ENCODE measurements around the gene CYB561A3. TPM values are rescaled to one million over a fixed set of nuclear protein-coding genes. Genes with fewer than 3 reads are reported as not detected.

The CYB561A3 gene
- total RNA-seq, 4 donors from 2014 or later, result 11.3 to 43.6 (median 21.2) TPM

DNA sequence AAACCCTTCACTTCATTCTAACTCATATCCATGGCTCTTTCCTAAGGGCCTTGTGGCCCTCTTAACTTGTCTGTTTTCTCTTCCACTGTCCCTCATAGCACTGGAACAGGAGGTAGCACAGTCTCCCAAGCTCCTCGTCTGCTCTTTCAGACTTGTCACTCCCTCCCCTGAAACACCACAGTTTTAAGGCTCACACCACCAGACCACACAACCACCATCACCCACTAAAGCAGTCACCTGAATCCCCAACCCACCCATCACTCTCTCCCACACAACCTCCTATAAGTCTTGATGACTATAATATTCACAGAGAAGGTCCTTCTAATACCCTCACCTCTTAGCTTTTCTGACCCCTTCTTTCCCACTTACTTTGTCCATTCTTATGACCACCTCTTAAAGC, 55.5 kb downstream of the CYB561A3 start:
- Histone ChIP-seq H3K36me3 (no peaks in the 10 kb centered on the region), H3K9me3 (no peaks in the 10 kb centered on the region), H3K27ac (no peak overlapping the region), H3K27me3 (no peaks in the 10 kb centered on the region), H3K4me1 (no peaks in the 10 kb centered on the region), H3K4me3 (no peak overlapping the region)
- no peak for DNase-seq
- intact Hi-C loops (cut with DNase I; ENCODE audit: low total_unique reads), result no loop called here
- TF ChIP-seq, protein P1, sequence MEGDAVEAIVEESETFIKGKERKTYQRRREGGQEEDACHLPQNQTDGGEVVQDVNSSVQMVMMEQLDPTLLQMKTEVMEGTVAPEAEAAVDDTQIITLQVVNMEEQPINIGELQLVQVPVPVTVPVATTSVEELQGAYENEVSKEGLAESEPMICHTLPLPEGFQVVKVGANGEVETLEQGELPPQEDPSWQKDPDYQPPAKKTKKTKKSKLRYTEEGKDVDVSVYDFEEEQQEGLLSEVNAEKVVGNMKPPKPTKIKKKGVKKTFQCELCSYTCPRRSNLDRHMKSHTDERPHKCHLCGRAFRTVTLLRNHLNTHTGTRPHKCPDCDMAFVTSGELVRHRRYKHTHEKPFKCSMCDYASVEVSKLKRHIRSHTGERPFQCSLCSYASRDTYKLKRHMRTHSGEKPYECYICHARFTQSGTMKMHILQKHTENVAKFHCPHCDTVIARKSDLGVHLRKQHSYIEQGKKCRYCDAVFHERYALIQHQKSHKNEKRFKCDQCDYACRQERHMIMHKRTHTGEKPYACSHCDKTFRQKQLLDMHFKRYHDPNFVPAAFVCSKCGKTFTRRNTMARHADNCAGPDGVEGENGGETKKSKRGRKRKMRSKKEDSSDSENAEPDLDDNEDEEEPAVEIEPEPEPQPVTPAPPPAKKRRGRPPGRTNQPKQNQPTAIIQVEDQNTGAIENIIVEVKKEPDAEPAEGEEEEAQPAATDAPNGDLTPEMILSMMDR (IDR thresholded peaks at IDR 0.05), result no peak
- TF ChIP-seq POLR2A (IDR thresholded peaks at IDR 0.05), result no peak

DNA sequence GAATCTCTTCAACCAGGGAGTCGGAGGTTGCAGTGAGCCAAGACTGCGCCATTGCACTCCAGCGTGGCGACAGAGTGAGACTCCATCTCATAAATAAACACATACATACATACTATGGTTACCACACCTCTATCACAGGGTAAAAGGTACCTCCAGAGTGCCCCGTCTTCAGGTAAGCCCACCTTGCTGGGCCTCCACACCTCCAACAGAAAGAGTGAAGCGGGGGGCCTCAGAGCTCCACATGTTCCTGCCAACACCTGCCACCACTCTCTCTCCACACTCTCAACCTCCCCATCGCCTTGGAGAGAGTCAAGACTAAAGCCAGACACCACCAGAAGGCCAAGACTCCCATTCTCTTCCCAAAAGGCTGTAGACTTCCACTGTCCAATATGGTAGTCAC, 56.3 kb downstream of the CYB561A3 start:
- Histone ChIP-seq H3K27ac (no peak overlapping the region), H3K4me3 (no peak overlapping the region), H3K36me3 (no peaks in the 10 kb centered on the region), H3K9me3 (no peaks in the 10 kb centered on the region), H3K4me1 (no peaks in the 10 kb centered on the region), H3K27me3 (no peaks in the 10 kb centered on the region)
- no peak for TF ChIP-seq POLR2A (IDR thresholded peaks at IDR 0.05)
- TF ChIP-seq, protein P1 (IDR thresholded peaks at IDR 0.05), result no peak
- DNase-seq, result no peak
- intact Hi-C loops (cut with DNase I; ENCODE audit: low total_unique reads), result no loop called here

DNA sequence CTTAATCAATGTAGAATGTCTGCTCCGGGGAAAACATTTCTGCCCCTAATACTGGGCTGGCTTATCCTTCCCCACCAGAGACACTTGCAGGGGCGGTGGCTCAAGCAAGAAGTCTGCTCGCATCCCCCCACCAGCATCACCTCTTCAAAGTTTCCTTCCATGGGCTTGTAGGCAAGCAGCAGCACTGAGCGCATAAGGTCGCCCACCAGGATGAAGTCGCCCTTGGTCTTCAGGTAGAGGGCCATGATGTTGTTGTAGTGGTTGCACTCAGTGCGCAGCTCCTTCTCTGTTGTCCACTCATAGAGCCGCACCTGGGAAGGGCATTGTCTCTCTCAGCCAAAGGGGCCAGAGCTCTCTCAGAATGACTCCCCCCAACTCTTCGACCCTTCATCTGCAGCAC, 58.0 kb downstream of the CYB561A3 start:
- no peaks in the 10 kb centered on the region for H3K36me3 ChIP-seq
- intact Hi-C loops (cut with DNase I; ENCODE audit: low total_unique reads), result no loop called here

DNA sequence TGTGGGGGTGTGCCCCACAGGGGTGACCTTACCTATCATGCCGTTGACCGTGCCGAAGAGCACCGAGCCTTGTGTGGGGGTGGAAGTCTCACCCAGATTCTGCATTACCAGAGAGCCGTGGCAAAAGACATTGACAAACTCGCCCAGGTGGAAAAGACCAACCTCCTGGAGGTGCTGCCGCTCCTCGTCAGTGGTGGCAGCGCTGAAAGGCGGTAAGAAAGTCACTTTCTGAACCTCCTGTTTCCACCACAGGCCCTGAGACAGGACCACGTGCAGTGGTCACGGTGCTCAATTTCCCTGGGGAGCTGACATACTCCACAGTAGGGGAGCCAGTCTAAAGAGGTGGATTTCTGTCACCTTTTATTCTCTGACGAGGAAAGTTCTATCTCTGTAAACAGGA, 59.1 kb downstream of the CYB561A3 start:
- Histone ChIP-seq H3K4me3 (no peak overlapping the region), H3K9me3 (no peaks in the 10 kb centered on the region), H3K27me3 (no peaks in the 10 kb centered on the region), H3K4me1 (no peaks in the 10 kb centered on the region), H3K27ac (no peak overlapping the region), H3K36me3 (no peaks in the 10 kb centered on the region)
- TF ChIP-seq POLR2A (IDR thresholded peaks at IDR 0.05), result no peak
- TF ChIP-seq, protein P1 (IDR thresholded peaks at IDR 0.05), result no peak
- intact Hi-C loops (cut with DNase I; ENCODE audit: low total_unique reads), result no loop called here
- DNase-seq, result no peak

More for the DNA sequence above, 58.0 kb downstream of the CYB561A3 start:
- Histone ChIP-seq H3K4me1 (no peaks in the 10 kb centered on the region), H3K27ac (no peak overlapping the region), H3K27me3 (no peaks in the 10 kb centered on the region), H3K4me3 (no peak overlapping the region), H3K9me3 (no peaks in the 10 kb centered on the region)
- DNase-seq, result no peak
- TF ChIP-seq, protein P1 (IDR thresholded peaks at IDR 0.05), result no peak
- TF ChIP-seq POLR2A (IDR thresholded peaks at IDR 0.05), result no peak

Other genes with a start within 250 kb of the CYB561A3 start
- 10 to 100 TPM in 2 of 4 donors, 1 to 10 TPM in 1, under 1 TPM in 1; 0.26 to 26.3 (median 13.3) TPM for gene VPS37C, start 200.5 kb downstream of the CYB561A3 start, total RNA-seq
- gene PGA3, start 158.4 kb downstream of the CYB561A3 start, total RNA-seq, result 1 to 10 TPM in 2 of 4 donors, under 1 TPM in 1, not detected in 1; 0.35 to 6.5 (median 4.4) TPM
- 1 to 10 TPM; 1.0 to 8.7 (median 4.9) TPM for gene PGA4, start 139.5 kb downstream of the CYB561A3 start, total RNA-seq
- not detected for gene PGA5, start 120.7 kb downstream of the CYB561A3 start, total RNA-seq
- gene VWCE, start 66.6 kb downstream of the CYB561A3 start, total RNA-seq, result 1 to 10 TPM in 2 of 4 donors, under 1 TPM in 2; 0.51 to 6.5 (median 1.2) TPM
- 100 to 1,000 TPM in 3 of 4 donors, 10 to 100 TPM in 1; 87.9 to 231 (median 155) TPM for gene DDB1, start 28.8 kb downstream of the CYB561A3 start, total RNA-seq
- gene TKFC, start 28.7 kb downstream of the CYB561A3 start, total RNA-seq, result 10 to 100 TPM in 2 of 4 donors, 1 to 10 TPM in 2; 3.6 to 28.5 (median 11.9) TPM
- 10 to 100 TPM; 12.0 to 81.5 (median 20.9) TPM for gene TMEM138, start 492 bp upstream of the CYB561A3 start, total RNA-seq
- 10 to 100 TPM in 3 of 4 donors, 1 to 10 TPM in 1; 2.6 to 30.8 (median 17.0) TPM for gene TMEM216, start 30.7 kb upstream of the CYB561A3 start, total RNA-seq
- 100 to 1,000 TPM in 1 of 4 donors, 10 to 100 TPM in 3; 30.0 to 122 (median 56.5) TPM for gene CPSF7, start 68.1 kb upstream of the CYB561A3 start, total RNA-seq
- 10 to 100 TPM in 2 of 4 donors, 1 to 10 TPM in 2; 2.8 to 43.9 (median 16.1) TPM for gene SDHAF2, start 68.2 kb upstream of the CYB561A3 start, total RNA-seq
- gene LRRC10B, start 146.9 kb upstream of the CYB561A3 start, total RNA-seq, result 10 to 100 TPM in 1 of 4 donors, 1 to 10 TPM in 2, under 1 TPM in 1; 0.59 to 39.7 (median 3.1) TPM
- gene SYT7, start 219.2 kb upstream of the CYB561A3 start, total RNA-seq, result 1 to 10 TPM; 2.1 to 10.0 (median 5.9) TPM